GM23338 (cell line): Measurements from ENCODE around the gene SIM1. TPM values are rescaled to one million over a fixed set of nuclear protein-coding genes. Genes with fewer than 3 reads are reported as not detected.

Experiments
- ATAC-seq: fragments of 200-7000 bp; cut with Tn5 transposase; 3 replicates; pipeline ENCODE4 v1.9.1; 2020
- DNase-seq: peaks from one replicate; pipeline ENCODE4 v3.0.0-alpha.2; 2015; ENCODE audit warnings: low spot score
- H2AFZ ChIP-seq: fragments of 200-600 bp; sonication (generic); 2 replicates; pipeline ENCODE4 v1.8.0; 2016; ENCODE audit warnings: antibody characterized with exemption, mild to moderate bottlenecking, moderate library complexity
- H3F3A ChIP-seq: fragments of 200-600 bp; sonication (generic); replicated peaks from 2 replicates; pipeline ENCODE4 v1.8.0; 2017; ENCODE audit warnings: antibody characterized with exemption, mixed run types, low read depth
- H3K27ac ChIP-seq: fragments of 200-600 bp; sonication (generic); 2 replicates; pipeline ENCODE4 v1.6.1; 2016; ENCODE audit warnings: low read depth
- H3K27me3 ChIP-seq: fragments of 200-600 bp; sonication (generic); 2 replicates; pipeline ENCODE4 v1.8.0; 2016; ENCODE audit warnings: mild to moderate bottlenecking, mixed run types, moderate library complexity; ENCODE audit not compliant: insufficient read depth
- H3K36me3 ChIP-seq: fragments of 200-600 bp; sonication (generic); 2 replicates; pipeline ENCODE4 v1.8.0; 2016; ENCODE audit warnings: mild to moderate bottlenecking; ENCODE audit not compliant: insufficient read depth
- H3K4me1 ChIP-seq: fragments of 200-600 bp; sonication (generic); 2 replicates; pipeline ENCODE4 v1.8.0; 2016; ENCODE audit warnings: mild to moderate bottlenecking, moderate library complexity; ENCODE audit not compliant: insufficient read depth
- H3K4me2 ChIP-seq: fragments of 200-600 bp; sonication (generic); 2 replicates; pipeline ENCODE4 v1.7.1; 2017; ENCODE audit warnings: mixed run types
- H3K4me3 ChIP-seq: fragments of 200-600 bp; sonication (generic); 2 replicates; pipeline ENCODE4 v1.6.1; 2016; ENCODE audit warnings: mixed run types
- H3K79me2 ChIP-seq: fragments of 200-600 bp; sonication (generic); replicated peaks from 2 replicates; pipeline ENCODE4 v1.8.0; 2017; ENCODE audit warnings: mild to moderate bottlenecking; ENCODE audit not compliant: insufficient read depth
- H3K9me2 ChIP-seq: fragments of 200-600 bp; sonication (generic); 2 replicates; pipeline ENCODE4 v1.8.0; 2017; ENCODE audit not compliant: insufficient read depth
- H4K20me1 ChIP-seq: fragments of 200-600 bp; sonication (generic); replicated peaks from 2 replicates; pipeline ENCODE4 v1.8.0; 2017; ENCODE audit warnings: mild to moderate bottlenecking; ENCODE audit not compliant: insufficient read depth
- H3K27ac Mint-ChIP-seq: 2 replicates; pipeline ENCODE4 v1.8.0; 2020; ENCODE audit warnings: inconsistent platforms, mild to moderate bottlenecking, moderate library complexity, mixed read lengths
- H3K27me3 Mint-ChIP-seq: 3 replicates; pipeline ENCODE4 v1.8.0; 2022; ENCODE audit warnings: low read depth, mild to moderate bottlenecking, moderate library complexity, mixed read lengths, inconsistent platforms; ENCODE audit not compliant: insufficient read depth, poor library complexity
- H3K36me3 Mint-ChIP-seq: 3 replicates; pipeline ENCODE4 v1.8.0; 2021; ENCODE audit warnings: low read depth, mild to moderate bottlenecking, inconsistent platforms, moderate library complexity, mixed read lengths
- H3K4me1 Mint-ChIP-seq: 3 replicates; pipeline ENCODE4 v1.8.0; 2020; ENCODE audit warnings: mild to moderate bottlenecking, inconsistent platforms, mixed read lengths
- H3K4me3 Mint-ChIP-seq: 3 replicates; pipeline ENCODE4 v1.8.0; 2021; ENCODE audit warnings: moderate library complexity, mild to moderate bottlenecking, inconsistent platforms, mixed read lengths
- H3K9me3 Mint-ChIP-seq: 3 replicates; pipeline ENCODE4 v1.8.0; 2020; ENCODE audit warnings: moderate library complexity, mild to moderate bottlenecking, inconsistent platforms, mixed read lengths
- CREB1 ChIP-seq: fragments of 250-450 bp; sonication (Bioruptor Pico); IDR thresholded peaks from 2 replicates; pipeline ENCODE4 v1.5.0; 2020; ENCODE audit warnings: low read depth, mild to moderate bottlenecking, moderate library complexity
- CTCF ChIP-seq, 2 experiments: fragments of 200-600 bp in 1 of 2; sonication (generic) in 1 of 2; conservative IDR thresholded peaks; 2 replicates each; pipeline versions ENCODE4 v1.5.1 to v1.6.1; 2016 to 2017; ENCODE audit warnings: antibody characterized with exemption in 2 of 2, low read depth in 2 of 2, mild to moderate bottlenecking in 2 of 2, moderate library complexity in 1 of 2
- EZH2 ChIP-seq: fragments of 200-600 bp; sonication (generic); IDR thresholded peaks from one replicate; pipeline ENCODE4 v1.8.0; 2017; ENCODE audit warnings: antibody characterized with exemption, mild to moderate bottlenecking, low read depth; ENCODE audit not compliant: unreplicated experiment
- EZH2phosphoT487 ChIP-seq: fragments of 200-600 bp; sonication (generic); IDR thresholded peaks from one replicate; pipeline ENCODE4 v1.8.1; 2018; ENCODE audit warnings: antibody characterized with exemption; ENCODE audit not compliant: unreplicated experiment
- JUNB ChIP-seq: IDR thresholded peaks from one replicate; pipeline ENCODE4 v1.6.1; 2016; ENCODE audit warnings: antibody characterized with exemption; ENCODE audit not compliant: unreplicated experiment
- NANOG ChIP-seq: IDR thresholded peaks from 2 replicates; pipeline ENCODE4 v1.6.1; 2016; ENCODE audit warnings: antibody characterized with exemption, borderline replicate concordance
- POLR2AphosphoS5 ChIP-seq: IDR thresholded peaks from 2 replicates; pipeline ENCODE4 v1.6.1; 2016; ENCODE audit warnings: antibody characterized with exemption, low read depth
- REST ChIP-seq: IDR thresholded peaks from one replicate; pipeline ENCODE4 v1.6.1; 2018; ENCODE audit warnings: antibody characterized with exemption; ENCODE audit not compliant: unreplicated experiment
- STAT1 ChIP-seq: IDR thresholded peaks from one replicate; pipeline ENCODE4 v1.6.1; 2016; ENCODE audit warnings: antibody characterized with exemption; ENCODE audit not compliant: unreplicated experiment
- ZNF114 ChIP-seq: fragments of 250-450 bp; sonication (Bioruptor Pico); IDR thresholded peaks from 2 replicates; pipeline ENCODE4 v1.5.0; 2020; ENCODE audit warnings: mild to moderate bottlenecking, moderate library complexity
- ZNF331 ChIP-seq: fragments of 250-450 bp; sonication (Bioruptor Pico); IDR thresholded peaks from 2 replicates; pipeline ENCODE4 v1.5.0; 2020; ENCODE audit warnings: low read depth, mild to moderate bottlenecking, moderate library complexity
- polyA plus RNA-seq: library from polyadenylated mRNA; unstranded; fragments of >200 nt; fragmentation: Nextera tagmentation; extraction: Ambion mirVana; gene quantifications from 2 replicates; pipeline ENCODE4 v1.2.1, GENCODE V29; 2016
- total RNA-seq: library from RNA; depleted of rRNA; stranded (reverse); fragments of >200 nt; shearing (Covaris generic); gene quantifications from 2 replicates; pipeline ENCODE4 v1.2.3, GENCODE V29; 2014
- TF ChIP-seq, protein P1 (sequence below): fragments of 250-450 bp; sonication (Bioruptor Pico); IDR thresholded peaks from 2 replicates; pipeline ENCODE4 v1.5.0; 2020; ENCODE audit warnings: mild to moderate bottlenecking, moderate library complexity
- TF ChIP-seq, protein P2 (sequence below): IDR thresholded peaks from 2 replicates; pipeline ENCODE4 v1.6.1; 2016; ENCODE audit warnings: antibody characterized with exemption

Gene SIM1
- total and polyA plus RNA-seq, 2 experiments from 2014 or later, result 0.42 to 0.49 TPM

DNA sequence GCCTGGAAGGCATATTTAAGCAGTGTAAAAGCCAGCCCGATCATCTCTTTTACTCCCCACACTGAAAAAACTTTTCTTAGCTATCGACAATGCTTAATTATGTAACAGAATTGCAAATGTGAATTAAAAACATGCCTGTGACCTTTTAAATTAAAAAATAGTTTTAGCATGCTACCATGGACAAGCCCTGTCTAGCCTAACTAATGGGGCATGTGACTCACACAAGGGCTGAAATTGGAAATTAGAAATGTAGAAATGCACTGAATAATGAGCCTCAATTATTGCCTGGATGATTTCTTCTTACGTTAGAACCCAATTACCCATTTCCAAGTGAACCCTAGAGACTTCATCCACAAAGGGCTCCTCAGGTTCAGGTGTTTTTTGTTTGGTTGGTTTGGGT lies 82.7 kb downstream of the SIM1 start:
- H4K20me1 ChIP-seq, result no peaks in the 10 kb centered on the region
- no peak overlapping the region for H3K27ac Mint-ChIP-seq
- H3K4me3 Mint-ChIP-seq, result no peak overlapping the region
- H3K4me2 ChIP-seq, result no peak overlapping the region
- TF ChIP-seq POLR2AphosphoS5 (no peak), REST (no peak), STAT1 (no peak), EZH2 (no peak), CTCF (conservative IDR thresholded peaks at IDR 0.05; ENCODE audit: low read depth in 2 of 2) (no peak), JUNB (no peak), EZH2phosphoT487 (no peak), NANOG (no peak), ZNF331 (CRISPR knock-in tag) (no peak), CREB1 (CRISPR knock-in tag) (no peak), ZNF114 (CRISPR knock-in tag) (no peak)
- TF ChIP-seq, protein P1, sequence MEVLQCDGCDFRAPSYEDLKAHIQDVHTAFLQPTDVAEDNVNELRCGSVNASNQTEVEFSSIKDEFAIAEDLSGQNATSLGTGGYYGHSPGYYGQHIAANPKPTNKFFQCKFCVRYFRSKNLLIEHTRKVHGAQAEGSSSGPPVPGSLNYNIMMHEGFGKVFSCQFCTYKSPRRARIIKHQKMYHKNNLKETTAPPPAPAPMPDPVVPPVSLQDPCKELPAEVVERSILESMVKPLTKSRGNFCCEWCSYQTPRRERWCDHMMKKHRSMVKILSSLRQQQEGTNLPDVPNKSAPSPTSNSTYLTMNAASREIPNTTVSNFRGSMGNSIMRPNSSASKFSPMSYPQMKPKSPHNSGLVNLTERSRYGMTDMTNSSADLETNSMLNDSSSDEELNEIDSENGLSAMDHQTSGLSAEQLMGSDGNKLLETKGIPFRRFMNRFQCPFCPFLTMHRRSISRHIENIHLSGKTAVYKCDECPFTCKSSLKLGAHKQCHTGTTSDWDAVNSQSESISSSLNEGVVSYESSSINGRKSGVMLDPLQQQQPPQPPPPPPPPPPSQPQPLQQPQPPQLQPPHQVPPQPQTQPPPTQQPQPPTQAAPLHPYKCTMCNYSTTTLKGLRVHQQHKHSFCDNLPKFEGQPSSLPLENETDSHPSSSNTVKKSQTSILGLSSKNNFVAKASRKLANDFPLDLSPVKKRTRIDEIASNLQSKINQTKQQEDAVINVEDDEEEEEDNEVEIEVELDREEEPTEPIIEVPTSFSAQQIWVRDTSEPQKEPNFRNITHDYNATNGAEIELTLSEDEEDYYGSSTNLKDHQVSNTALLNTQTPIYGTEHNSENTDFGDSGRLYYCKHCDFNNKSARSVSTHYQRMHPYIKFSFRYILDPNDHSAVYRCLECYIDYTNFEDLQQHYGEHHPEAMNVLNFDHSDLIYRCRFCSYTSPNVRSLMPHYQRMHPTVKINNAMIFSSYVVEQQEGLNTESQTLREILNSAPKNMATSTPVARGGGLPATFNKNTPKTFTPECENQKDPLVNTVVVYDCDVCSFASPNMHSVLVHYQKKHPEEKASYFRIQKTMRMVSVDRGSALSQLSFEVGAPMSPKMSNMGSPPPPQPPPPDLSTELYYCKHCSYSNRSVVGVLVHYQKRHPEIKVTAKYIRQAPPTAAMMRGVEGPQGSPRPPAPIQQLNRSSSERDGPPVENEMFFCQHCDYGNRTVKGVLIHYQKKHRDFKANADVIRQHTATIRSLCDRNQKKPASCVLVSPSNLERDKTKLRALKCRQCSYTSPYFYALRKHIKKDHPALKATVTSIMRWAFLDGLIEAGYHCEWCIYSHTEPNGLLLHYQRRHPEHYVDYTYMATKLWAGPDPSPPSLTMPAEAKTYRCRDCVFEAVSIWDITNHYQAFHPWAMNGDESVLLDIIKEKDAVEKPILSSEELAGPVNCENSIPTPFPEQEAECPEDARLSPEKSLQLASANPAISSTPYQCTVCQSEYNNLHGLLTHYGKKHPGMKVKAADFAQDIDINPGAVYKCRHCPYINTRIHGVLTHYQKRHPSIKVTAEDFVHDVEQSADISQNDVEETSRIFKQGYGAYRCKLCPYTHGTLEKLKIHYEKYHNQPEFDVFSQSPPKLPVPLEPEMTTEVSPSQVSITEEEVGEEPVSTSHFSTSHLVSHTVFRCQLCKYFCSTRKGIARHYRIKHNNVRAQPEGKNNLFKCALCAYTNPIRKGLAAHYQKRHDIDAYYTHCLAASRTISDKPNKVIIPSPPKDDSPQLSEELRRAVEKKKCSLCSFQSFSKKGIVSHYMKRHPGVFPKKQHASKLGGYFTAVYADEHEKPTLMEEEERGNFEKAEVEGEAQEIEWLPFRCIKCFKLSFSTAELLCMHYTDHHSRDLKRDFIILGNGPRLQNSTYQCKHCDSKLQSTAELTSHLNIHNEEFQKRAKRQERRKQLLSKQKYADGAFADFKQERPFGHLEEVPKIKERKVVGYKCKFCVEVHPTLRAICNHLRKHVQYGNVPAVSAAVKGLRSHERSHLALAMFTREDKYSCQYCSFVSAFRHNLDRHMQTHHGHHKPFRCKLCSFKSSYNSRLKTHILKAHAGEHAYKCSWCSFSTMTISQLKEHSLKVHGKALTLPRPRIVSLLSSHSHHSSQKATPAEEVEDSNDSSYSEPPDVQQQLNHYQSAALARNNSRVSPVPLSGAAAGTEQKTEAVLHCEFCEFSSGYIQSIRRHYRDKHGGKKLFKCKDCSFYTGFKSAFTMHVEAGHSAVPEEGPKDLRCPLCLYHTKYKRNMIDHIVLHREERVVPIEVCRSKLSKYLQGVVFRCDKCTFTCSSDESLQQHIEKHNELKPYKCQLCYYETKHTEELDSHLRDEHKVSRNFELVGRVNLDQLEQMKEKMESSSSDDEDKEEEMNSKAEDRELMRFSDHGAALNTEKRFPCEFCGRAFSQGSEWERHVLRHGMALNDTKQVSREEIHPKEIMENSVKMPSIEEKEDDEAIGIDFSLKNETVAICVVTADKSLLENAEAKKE (CRISPR knock-in tag), result no peak
- TF ChIP-seq, protein P2, sequence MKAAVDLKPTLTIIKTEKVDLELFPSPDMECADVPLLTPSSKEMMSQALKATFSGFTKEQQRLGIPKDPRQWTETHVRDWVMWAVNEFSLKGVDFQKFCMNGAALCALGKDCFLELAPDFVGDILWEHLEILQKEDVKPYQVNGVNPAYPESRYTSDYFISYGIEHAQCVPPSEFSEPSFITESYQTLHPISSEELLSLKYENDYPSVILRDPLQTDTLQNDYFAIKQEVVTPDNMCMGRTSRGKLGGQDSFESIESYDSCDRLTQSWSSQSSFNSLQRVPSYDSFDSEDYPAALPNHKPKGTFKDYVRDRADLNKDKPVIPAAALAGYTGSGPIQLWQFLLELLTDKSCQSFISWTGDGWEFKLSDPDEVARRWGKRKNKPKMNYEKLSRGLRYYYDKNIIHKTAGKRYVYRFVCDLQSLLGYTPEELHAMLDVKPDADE, result no peak
- H2AFZ ChIP-seq, result no peak overlapping the region
- H3K27me3 Mint-ChIP-seq, result no peaks in the 10 kb centered on the region
- no peaks in the 10 kb centered on the region for H3K79me2 ChIP-seq
- H3F3A ChIP-seq, result no peaks in the 10 kb centered on the region
- no peak overlapping the region for H3K27ac ChIP-seq
- H3K36me3 Mint-ChIP-seq, result no peaks in the 10 kb centered on the region
- DNase-seq (no peak), ATAC-seq (no peak)
- no peaks in the 10 kb centered on the region for H3K9me3 Mint-ChIP-seq
- no peaks in the 10 kb centered on the region for H3K9me2 ChIP-seq
- no peaks in the 10 kb centered on the region for H3K36me3 ChIP-seq
- H3K4me1 ChIP-seq, result no peaks in the 10 kb centered on the region
- no peaks in the 10 kb centered on the region for H3K27me3 ChIP-seq
- H3K4me3 ChIP-seq, result no peak overlapping the region
- peaks cover 7% of the 10 kb centered on the region; the same call in 2 of the 3 replicates for H3K4me1 Mint-ChIP-seq
